22Rv1 (cell line): ENCODE measurements around the gene RAMAC.

Experiments used
- H3K27ac ChIP-seq: fragments of 450-650 bp; 2 replicates; pipeline ENCODE4 v1.5.1; 2017
- CTCF ChIP-seq: fragments of 450-650 bp; IDR thresholded peaks from 2 replicates; pipeline ENCODE4 v1.5.1; 2017; ENCODE audit warnings: mild to moderate bottlenecking
- ZFX ChIP-seq: fragments of 450-650 bp; IDR thresholded peaks from 2 replicates; pipeline ENCODE4 v1.6.1; 2017; ENCODE audit warnings: antibody characterized with exemption, borderline replicate concordance

RAMAC gene

GRCh38 chr15:82968066-82968465 lies 17.9 kb upstream of the RAMAC start:
- no peak overlapping the region for H3K27ac ChIP-seq
- TF ChIP-seq CTCF (no peak), ZFX (no peak)

GRCh38 chr15:82969353-82969752 lies 16.7 kb upstream of the RAMAC start:
- H3K27ac ChIP-seq, result no peak overlapping the region
- TF ChIP-seq CTCF (no peak), ZFX (no peak)

- peak overlapping the region; percentile 47 for H3K27ac ChIP-seq
- TF ChIP-seq ZFX (no peak), CTCF (no peak)
Observed at GRCh38 chr15:82970078-82970686, 15.8 kb upstream of the RAMAC start.

GRCh38 chr15:82970696-82971095 lies 15.3 kb upstream of the RAMAC start:
- peak overlapping the region; percentile 47 for H3K27ac ChIP-seq
- TF ChIP-seq CTCF, result no peak
- TF ChIP-seq ZFX, result no peak

- H3K27ac ChIP-seq, result peak overlapping the region; percentile 47
- TF ChIP-seq CTCF, result no peak
- no peak for TF ChIP-seq ZFX
Observed at GRCh38 chr15:82971218-82971984, 14.6 kb upstream of the RAMAC start.

- TF ChIP-seq CTCF (no peak), ZFX (no peak)
- no peak overlapping the region for H3K27ac ChIP-seq
Observed at GRCh38 chr15:82972990-82973389, 13.0 kb upstream of the RAMAC start.

GRCh38 chr15:82977076-82977475 lies 8.9 kb upstream of the RAMAC start:
- TF ChIP-seq CTCF (no peak), ZFX (no peak)
- H3K27ac ChIP-seq, result no peak overlapping the region
